HCT116 (cell line): ENCODE measurements around the gene PAGR1. TPM values are rescaled to one million over a fixed set of nuclear protein-coding genes. Genes with fewer than 3 reads are reported as not detected.

ENCODE experiments used
- ATAC-seq: fragments of 200-7000 bp; cut with Tn5 transposase; 2 replicates; pipeline ENCODE4 v1.9.1; 2020; ENCODE audit warnings: mild to moderate bottlenecking, moderate library complexity
- BruUV-seq: library from RNA; stranded (reverse); fragments of 400-500 nt; replicated peaks from 2 replicates; lab custom pipeline; 2021; lab: Mats Ljungman, UMichigan
- CTCF ChIA-PET: fragments of 300-600 bp; sonication (Branson Sonifier 250); formaldehyde crosslinking; loops from one replicate; lab custom pipeline; 2021; ENCODE audit warnings: antibody characterized with exemption; lab: Charles Lee
- POLR2A ChIA-PET: fragments of 300-600, 350-600 bp; sonication (Branson Sonifier 250); formaldehyde crosslinking; loops from one replicate; lab custom pipeline; 2021; ENCODE audit warnings: antibody characterized with exemption; lab: Charles Lee
- RAD21 ChIA-PET, 2 experiments: fragments of 300-600 bp; sonication (Branson Sonifier 250); formaldehyde crosslinking; loops; one replicate each; lab custom pipeline; 2023; ENCODE audit warnings: low total read pairs in 2 of 2; ENCODE audit not compliant: uncharacterized antibody in 2 of 2, unreplicated experiment in 2 of 2, low non-redundant PET in 1 of 2; lab: Charles Lee
- DNase-seq: peaks from one replicate; pipeline ENCODE4 v3.0.0-alpha.2; 2010; ENCODE audit warnings: low read depth, low spot score
- H2AFZ ChIP-seq: fragments of 200-600 bp; shearing (Covaris generic), sonication (generic); 2 replicates; pipeline ENCODE4 v1.6.1; 2017; ENCODE audit warnings: low read depth, mixed run types, mixed read lengths, antibody characterized with exemption, low read length; ENCODE audit not compliant: poor library complexity, severe bottlenecking
- H3K27ac ChIP-seq: 2 replicates; pipeline ENCODE4 v1.5.1; 2012; ENCODE audit warnings: low read depth, low read length
- H3K27me3 ChIP-seq: fragments of 200-600 bp; sonication (generic); 2 replicates; pipeline ENCODE4 v1.6.1; 2016; ENCODE audit warnings: mixed run types, low read length, mixed read lengths; ENCODE audit not compliant: insufficient read depth
- H3K36me3 ChIP-seq, 2 experiments: fragments of 200-500 bp in 1 of 2; fragments of 200-600 bp in 1 of 2; sonication (Bioruptor generic) in 1 of 2; sonication (generic) in 1 of 2; 2 replicates each; pipeline versions ENCODE4 v1.5.1 to v1.6.1; 2014 to 2016; ENCODE audit warnings: low read length in 2 of 2, inconsistent platforms in 1 of 2, mixed read lengths in 1 of 2, mixed run types in 1 of 2; ENCODE audit not compliant: insufficient read depth in 2 of 2, control insufficient read depth in 1 of 2
- H3K4me1 ChIP-seq, 2 experiments: fragments of 200-600 bp in 1 of 2; sonication (generic) in 1 of 2; 2 replicates each; pipeline versions ENCODE4 v1.5.1 to v1.6.1; 2012 to 2017; ENCODE audit warnings: low read length in 2 of 2, inconsistent platforms in 1 of 2, mild to moderate bottlenecking in 1 of 2, mixed read lengths in 1 of 2, mixed run types in 1 of 2, moderate library complexity in 1 of 2; ENCODE audit not compliant: insufficient read depth in 2 of 2, control insufficient read depth in 1 of 2
- H3K4me2 ChIP-seq: fragments of 200-600 bp; sonication (generic); 2 replicates; pipeline ENCODE4 v1.6.1; 2017; ENCODE audit warnings: mixed run types, low read length, mixed read lengths
- H3K4me3 ChIP-seq, 2 experiments: fragments of 200-600 bp in 1 of 2; sonication (generic) in 1 of 2; replicated peaks in 1 of 2; 2 replicates each; pipeline ENCODE4 v1.5.1; 2011 to 2016; ENCODE audit warnings: low read length in 2 of 2, control low read depth in 1 of 2, low read depth in 1 of 2, mild to moderate bottlenecking in 1 of 2, mixed read lengths in 1 of 2, mixed run types in 1 of 2
- H3K79me2 ChIP-seq: fragments of 200-600 bp; sonication (generic); 2 replicates; pipeline ENCODE4 v1.6.1; 2017; ENCODE audit warnings: mild to moderate bottlenecking, mixed run types, low read length, moderate library complexity, mixed read lengths; ENCODE audit not compliant: insufficient read depth
- H3K9ac ChIP-seq: fragments of 200-600 bp; sonication (generic); 2 replicates; pipeline ENCODE4 v1.6.1; 2016; ENCODE audit warnings: low read length, mixed read lengths
- H3K9me2 ChIP-seq: fragments of 200-600 bp; sonication (generic), shearing (Covaris generic); 2 replicates; pipeline ENCODE4 v1.6.1; 2017; ENCODE audit warnings: mixed run types, mild to moderate bottlenecking, moderate library complexity; ENCODE audit not compliant: insufficient read depth
- H3K9me3 ChIP-seq, 2 experiments: fragments of 200-500 bp in 1 of 2; fragments of 200-600 bp in 1 of 2; sonication (Bioruptor generic) in 1 of 2; sonication (generic) in 1 of 2; 2 replicates each; pipeline ENCODE4 v1.6.1; 2014 to 2017; ENCODE audit warnings: low read length in 2 of 2, mixed read lengths in 2 of 2, inconsistent platforms in 1 of 2, low read depth in 1 of 2, mild to moderate bottlenecking in 1 of 2, mixed run types in 1 of 2, moderate library complexity in 1 of 2; ENCODE audit not compliant: control insufficient read depth in 1 of 2, insufficient read depth in 1 of 2
- H4K20me1 ChIP-seq: fragments of 200-600 bp; sonication (generic), shearing (Covaris generic); 2 replicates; pipeline ENCODE4 v1.6.1; 2017; ENCODE audit warnings: mixed run types, mild to moderate bottlenecking, moderate library complexity; ENCODE audit not compliant: insufficient read depth
- CBX3 ChIP-seq: IDR thresholded peaks from 2 replicates; pipeline ENCODE4 v1.6.1; 2012; ENCODE audit warnings: low read depth
- CEBPB ChIP-seq: IDR thresholded peaks from 2 replicates; pipeline ENCODE4 v1.6.1; 2012; ENCODE audit warnings: low read depth
- CTCF ChIP-seq, 3 experiments: fragments of 200-600 bp in 1 of 3; sonication (generic) in 1 of 3; IDR thresholded peaks in 2 of 3; conservative IDR thresholded peaks in 1 of 3; 2 replicates each; pipeline ENCODE4 v1.5.1; 2012 to 2017; ENCODE audit warnings: low read depth in 2 of 3, low read length in 2 of 3, antibody characterized with exemption in 1 of 3, borderline replicate concordance in 1 of 3, control low read depth in 1 of 3, mild to moderate bottlenecking in 1 of 3, mixed read lengths in 1 of 3, mixed run types in 1 of 3, moderate library complexity in 1 of 3; ENCODE audit not compliant: insufficient read depth in 1 of 3
- EGR1 ChIP-seq: IDR thresholded peaks from 2 replicates; pipeline ENCODE4 v1.6.1; 2012; ENCODE audit warnings: low read depth
- ELF1 ChIP-seq: IDR thresholded peaks from 2 replicates; pipeline ENCODE4 v1.6.1; 2012; ENCODE audit warnings: low read depth, borderline replicate concordance
- EZH2 ChIP-seq: fragments of 200-600 bp; sonication (generic); IDR thresholded peaks from 2 replicates; pipeline ENCODE4 v1.6.1; 2017; ENCODE audit warnings: antibody characterized with exemption, mixed run types
- EZH2phosphoT487 ChIP-seq: fragments of 200-600 bp; IDR thresholded peaks from 2 replicates; pipeline ENCODE4 v1.6.1; 2018; ENCODE audit warnings: antibody characterized with exemption, borderline replicate concordance
- FOSL1 ChIP-seq: IDR thresholded peaks from 2 replicates; pipeline ENCODE4 v1.6.1; 2012; ENCODE audit warnings: low read depth
- JUND ChIP-seq: IDR thresholded peaks from 2 replicates; pipeline ENCODE4 v1.6.1; 2012
- MAX ChIP-seq: IDR thresholded peaks from 2 replicates; pipeline ENCODE4 v1.6.1; 2012
- POLR2A ChIP-seq: IDR thresholded peaks from 2 replicates; pipeline ENCODE4 v1.7.0; 2011; ENCODE audit warnings: borderline replicate concordance; ENCODE audit not compliant: insufficient read depth, insufficient read length; ENCODE audit errors: extremely low read depth
- POLR2AphosphoS5 ChIP-seq: IDR thresholded peaks from 2 replicates; pipeline ENCODE4 v1.6.1; 2011; ENCODE audit warnings: mild to moderate bottlenecking, low read depth, low read length, moderate library complexity
- RAD21 ChIP-seq: IDR thresholded peaks from 2 replicates; pipeline ENCODE4 v1.6.1; 2012; ENCODE audit warnings: low read depth, mild to moderate bottlenecking
- SP1 ChIP-seq: IDR thresholded peaks from 2 replicates; pipeline ENCODE4 v1.6.1; 2012; ENCODE audit warnings: low read depth
- SRF ChIP-seq: IDR thresholded peaks from 2 replicates; pipeline ENCODE4 v1.6.1; 2012; ENCODE audit warnings: low read depth
- TCF7L2 ChIP-seq: IDR thresholded peaks from 2 replicates; pipeline ENCODE4 v1.7.0; 2011; ENCODE audit warnings: borderline replicate concordance, inconsistent platforms; ENCODE audit not compliant: insufficient read depth, insufficient read length; ENCODE audit errors: extremely low read depth
- YY1 ChIP-seq: IDR thresholded peaks from 2 replicates; pipeline ENCODE4 v1.6.1; 2011; ENCODE audit warnings: low read length, low read depth, moderate library complexity, mild to moderate bottlenecking; ENCODE audit not compliant: insufficient replicate concordance; ENCODE audit errors: extremely low read depth
- ZBTB33 ChIP-seq: IDR thresholded peaks from 2 replicates; pipeline ENCODE4 v1.6.1; 2011; ENCODE audit warnings: mild to moderate bottlenecking, low read length, moderate library complexity; ENCODE audit not compliant: insufficient replicate concordance; ENCODE audit errors: extremely low read depth
- ZFX ChIP-seq: fragments of 450-650 bp; IDR thresholded peaks from 2 replicates; pipeline ENCODE4 v1.6.1; 2017
- ZNF274 ChIP-seq: fragments of 200-500 bp; sonication (Bioruptor generic); IDR thresholded peaks from 2 replicates; pipeline ENCODE4 v1.6.1; 2014; ENCODE audit warnings: mild to moderate bottlenecking, low read depth, low read length, inconsistent platforms
- intact Hi-C: fragments of 100-400 bp; cut with micrococcal nuclease; formaldehyde crosslinking; loops from 2 replicates; pipeline ENCODE4 v1.10.0; 2022
- total RNA-seq: library from RNA; stranded (reverse); gene quantifications from one replicate; pipeline ENCODE4 v1.2.1, GENCODE V29; 2021; ENCODE audit not compliant: unreplicated experiment

The PAGR1 gene
- total RNA-seq, 1 experiment from 2014 or later, result 28.9 TPM

GRCh38 chr16:29843931-29844330, 28.0 kb downstream of the PAGR1 start:
- DNase-seq (no peak), ATAC-seq (no peak)
- no peaks in the 10 kb centered on the region for H3K9me2 ChIP-seq
- intact Hi-C loops, result no loop called here
- H3K27me3 ChIP-seq, result no peaks in the 10 kb centered on the region
- no peak overlapping the region for H3K27ac ChIP-seq
- BruUV-seq, result no TSS peak
- no peak overlapping the region for H2AFZ ChIP-seq
- H3K4me1 ChIP-seq, result peaks cover 0 to 5% of the 10 kb centered on the region in 2 experiments; a peak in 2 of 4 replicates
- no peaks in the 10 kb centered on the region for H4K20me1 ChIP-seq
- TF ChIP-seq POLR2AphosphoS5 (no peak), EZH2 (no peak), EZH2phosphoT487 (no peak), SRF (no peak), ELF1 (no peak), RAD21 (no peak), ZBTB33 (no peak), CEBPB (no peak), JUND (no peak), CTCF (IDR thresholded peaks at IDR 0.05 in 2 of 3, conservative IDR thresholded peaks at IDR 0.05 in 1 of 3; ENCODE audit: borderline replicate concordance in 1 of 3, insufficient read depth in 1 of 3, low read depth in 2 of 3, low read length in 2 of 3) (no peak), FOSL1 (no peak), POLR2A (no peak), ZFX (no peak), CBX3 (no peak), EGR1 (no peak), ZNF274 (no peak), SP1 (no peak), MAX (no peak), TCF7L2 (no peak), YY1 (no peak)
- no peak overlapping the region for H3K4me3 ChIP-seq
- CTCF ChIA-PET, result no interaction called here
- POLR2A ChIA-PET, result no interaction called here
- peaks cover 0 to 2% of the 10 kb centered on the region in 2 experiments; a peak in 2 of 4 replicates for H3K36me3 ChIP-seq
- no peak overlapping the region for H3K4me2 ChIP-seq
- no peak overlapping the region for H3K9ac ChIP-seq
- no peaks in the 10 kb centered on the region for H3K9me3 ChIP-seq
- H3K79me2 ChIP-seq, result no peaks in the 10 kb centered on the region
- RAD21 ChIA-PET, result no interaction called here
